Dermis microvascular lymphatic vessel endothelial cell (primary cell): ENCODE data around the gene KIF3C. TPM values are rescaled to one million over a fixed set of nuclear protein-coding genes. Genes with fewer than 3 reads are reported as not detected.

ENCODE experiments used
- DNase-seq, 2 donors: peaks; one replicate each; pipeline versions ENCODE4 v3.0.0 to v3.0.0-alpha.2; 2010; ENCODE audit warnings: low read depth in 2 of 2
- total RNA-seq: library from RNA; depleted of rRNA; stranded (reverse); fragments of >200 nt; gene quantifications from 2 replicates; pipeline ENCODE4 v1.2.1, GENCODE V29; 2014

KIF3C gene
- total RNA-seq, 1 donor from 2014 or later: 10.5 TPM

GRCh38 chr2:25877431-25878360 lies 104.6 kb downstream of the KIF3C start:
- DNase-seq: peak; percentile 44 to 72

Other genes with a start within 250 kb of the KIF3C start
- 4.1 and 7.2 TPM in 2 replicates for gene ASXL2, start 104.0 kb downstream of the KIF3C start, total RNA-seq
- 46.2 and 49.9 TPM in 2 replicates for gene RAB10, start 51.6 kb upstream of the KIF3C start, total RNA-seq
- 0.13 and 0.51 TPM in 2 replicates for gene GAREM2, start 190.6 kb upstream of the KIF3C start, total RNA-seq